H1 (cell line): ENCODE data around the gene MAST1. TPM values are rescaled to one million over a fixed set of nuclear protein-coding genes. Genes with fewer than 3 reads are reported as not detected.
A peak's percentile ranks its signal among the peaks of the same experiment; 100 is the strongest.

Source experiments
- CHD7 ChIP-seq: fragments of 300-600 bp; sonication (generic); IDR thresholded peaks from 2 replicates; pipeline ENCODE4 v1.7.1; 2012; ENCODE audit warnings: low read length, moderate library complexity, mild to moderate bottlenecking, inconsistent platforms; ENCODE audit not compliant: insufficient replicate concordance
- CTCF ChIP-seq, 3 experiments: IDR thresholded peaks; 1 replicate in 2 of 3; 2 replicates in 1 of 3; pipeline versions ENCODE4 v1.5.1 to v1.6.1; 2011; ENCODE audit warnings: low read length in 3 of 3, mild to moderate bottlenecking in 3 of 3, inconsistent platforms in 2 of 3, low read depth in 1 of 3, moderate library complexity in 1 of 3; ENCODE audit not compliant: insufficient read depth in 1 of 3; ENCODE audit errors: control extremely low read depth in 1 of 3
- JUND ChIP-seq: IDR thresholded peaks from 2 replicates; pipeline ENCODE4 v1.6.1; 2011; ENCODE audit warnings: mild to moderate bottlenecking, improper control_type of control experiment, low read length
- POLR2A ChIP-seq, 2 experiments: IDR thresholded peaks; 1 replicate in 1 of 2; 2 replicates in 1 of 2; pipeline ENCODE4 v1.6.1; 2011; ENCODE audit warnings: low read depth in 2 of 2, low read length in 2 of 2, mild to moderate bottlenecking in 2 of 2; ENCODE audit errors: control extremely low read depth in 1 of 2
- RXRA ChIP-seq: IDR thresholded peaks from 2 replicates; pipeline ENCODE4 v1.6.1; 2011; ENCODE audit warnings: low read depth, mild to moderate bottlenecking, low read length, moderate library complexity; ENCODE audit not compliant: insufficient read depth
- SIN3A ChIP-seq, 2 experiments: IDR thresholded peaks in 1 of 2; conservative IDR thresholded peaks in 1 of 2; 2 replicates each; pipeline ENCODE4 v1.6.1; 2011 to 2012; ENCODE audit warnings: low read length in 2 of 2, improper control_type of control experiment in 1 of 2, low read depth in 1 of 2, mild to moderate bottlenecking in 1 of 2
- polyA plus RNA-seq, 7 experiments: library from polyadenylated mRNA; depleted of rRNA in 3 of 7; stranded (reverse) in 5 of 7; unstranded in 2 of 7; fragments of >200 nt in 5 of 7; fragments of 200-250 nt in 2 of 7; gene quantifications; 1 replicate in 5 of 7; 2 replicates in 1 of 7; 4 replicates in 1 of 7; pipeline versions ENCODE4 v1.2.1 to v1.2.3, GENCODE V29; 2011 to 2013; ENCODE audit warnings: missing spikeins in 2 of 7, mixed read lengths in 2 of 7
- total RNA-seq: library from RNA; stranded (reverse); fragmentation: NEBNext Ultra II Directional; extraction: Animal tissue kit (Norgen Biotek cat#: 25700); gene quantifications from 2 replicates; pipeline ENCODE4 v1.2.1, GENCODE V29; 2021

MAST1 gene
- total and polyA plus RNA-seq, 2 of the 8 experiments (the other 6 are each of a cell fraction or from before 2014, with no cell fraction given): 15.6 to 28.3 TPM

GRCh38 chr19:12847159-12848139, 9.1 kb downstream of the MAST1 start (continued):
- TF ChIP-seq RXRA (no peak), CTCF (IDR thresholded peaks at IDR 0.05; ENCODE audit: control extremely low read depth in 1 of 3, insufficient read depth in 1 of 3, low read depth in 1 of 3, low read length in 3 of 3) (peak; percentile 96 to 99 (median 99)), POLR2A (IDR thresholded peaks at IDR 0.05; ENCODE audit: control extremely low read depth in 1 of 2, low read depth in 2 of 2, low read length in 2 of 2) (no peak), JUND (0 out of 2 replicates have a peak, but pooled peaks have one; percentile 24), CHD7 (no peak), SIN3A (conservative IDR thresholded peaks at IDR 0.05 in 1 of 2, IDR thresholded peaks at IDR 0.05 in 1 of 2; ENCODE audit: low read depth in 1 of 2, low read length in 2 of 2) (no peak; a peak in 1 of 4 replicates)
